ENCODE measurements around the gene CCDC137. TPM values are rescaled to one million over a fixed set of nuclear protein-coding genes. Genes with fewer than 3 reads are reported as not detected.

CCDC137 gene
- total RNA-seq, 2 experiments from 2014 or later = 39.4 to 61.4 TPM

- H3K9me3 ChIP-seq (ENCODE audit: low read length) = no peaks in the 10 kb centered on the region
- intact Hi-C loops (cut with micrococcal nuclease; ENCODE audit: unreplicated experiment) = loop anchor here (2.0 kb wide), 1 partner anchor 214 kb away; the partner anchor contains the start of gene MAFG
- H3K4me1 ChIP-seq (ENCODE audit: insufficient read depth, low read length, poor library complexity, severe bottlenecking) = peaks cover 27% of the 10 kb centered on the region
- peak overlapping the region; percentile 93 for H3K4me2 ChIP-seq (ENCODE audit: low read length)
- H3K27ac ChIP-seq (ENCODE audit: low read depth, low read length, poor library complexity, severe bottlenecking) = peak overlapping the region; percentile 28
- H3K4me3 ChIP-seq (ENCODE audit: low read depth, low read length, poor library complexity, severe bottlenecking) = peak overlapping the region; percentile 76
- ChIA-PET CTCF (ENCODE audit: unreplicated experiment) (no interaction called here), POLR2A (interaction anchor here (1.5 kb wide), 1 partner anchor 10 kb away, joined by 10 read pairs; the partner anchor contains the start of gene MRPL12)
- H3K36me3 ChIP-seq (ENCODE audit: insufficient read depth, low read length) = peaks cover 35% of the 10 kb centered on the region
- H3K79me2 ChIP-seq (ENCODE audit: insufficient read depth, low read depth, low read length) = peaks cover 8% of the 10 kb centered on the region; the same call in 1 of the 2 replicates
- no peaks in the 10 kb centered on the region for H4K20me1 ChIP-seq (ENCODE audit: insufficient read depth, low read length)
- TF ChIP-seq EZH2phosphoT487 (IDR thresholded peaks at IDR 0.05; ENCODE audit: borderline replicate concordance, low read depth, low read length) = no peak
- TF ChIP-seq, protein P1, sequence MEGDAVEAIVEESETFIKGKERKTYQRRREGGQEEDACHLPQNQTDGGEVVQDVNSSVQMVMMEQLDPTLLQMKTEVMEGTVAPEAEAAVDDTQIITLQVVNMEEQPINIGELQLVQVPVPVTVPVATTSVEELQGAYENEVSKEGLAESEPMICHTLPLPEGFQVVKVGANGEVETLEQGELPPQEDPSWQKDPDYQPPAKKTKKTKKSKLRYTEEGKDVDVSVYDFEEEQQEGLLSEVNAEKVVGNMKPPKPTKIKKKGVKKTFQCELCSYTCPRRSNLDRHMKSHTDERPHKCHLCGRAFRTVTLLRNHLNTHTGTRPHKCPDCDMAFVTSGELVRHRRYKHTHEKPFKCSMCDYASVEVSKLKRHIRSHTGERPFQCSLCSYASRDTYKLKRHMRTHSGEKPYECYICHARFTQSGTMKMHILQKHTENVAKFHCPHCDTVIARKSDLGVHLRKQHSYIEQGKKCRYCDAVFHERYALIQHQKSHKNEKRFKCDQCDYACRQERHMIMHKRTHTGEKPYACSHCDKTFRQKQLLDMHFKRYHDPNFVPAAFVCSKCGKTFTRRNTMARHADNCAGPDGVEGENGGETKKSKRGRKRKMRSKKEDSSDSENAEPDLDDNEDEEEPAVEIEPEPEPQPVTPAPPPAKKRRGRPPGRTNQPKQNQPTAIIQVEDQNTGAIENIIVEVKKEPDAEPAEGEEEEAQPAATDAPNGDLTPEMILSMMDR (conservative IDR thresholded peaks at IDR 0.05; ENCODE audit: low read length) = peak; percentile 40; the same call in 1 of the 2 replicates
- peak; percentile 62 for DNase-seq (ENCODE audit: low spot score)
- no peaks in the 10 kb centered on the region for H3K9me2 ChIP-seq (ENCODE audit: insufficient read depth, low read length)
- BruUV-seq (replicated peaks) = no TSS peak
- H2AFZ ChIP-seq (ENCODE audit: low read length) = peak overlapping the region; percentile 19; the same call in 1 of the 2 replicates
Observed at GRCh38 chr17:81712468-81713003, 46.0 kb downstream of the CCDC137 start.

- Histone ChIP-seq H4K20me1 (ENCODE audit: insufficient read depth, low read length) (no peaks in the 10 kb centered on the region), H2AFZ (ENCODE audit: low read length) (peak overlapping the region; percentile 19; the same call in 1 of the 2 replicates), H3K9me3 (ENCODE audit: low read length) (no peaks in the 10 kb centered on the region), H3K9me2 (ENCODE audit: insufficient read depth, low read length) (no peaks in the 10 kb centered on the region), H3K4me1 (ENCODE audit: insufficient read depth, low read length, poor library complexity, severe bottlenecking) (peaks cover 27% of the 10 kb centered on the region), H3K27ac (ENCODE audit: low read depth, low read length, poor library complexity, severe bottlenecking) (peak overlapping the region; percentile 28), H3K4me2 (ENCODE audit: low read length) (peak overlapping the region; percentile 93), H3K79me2 (ENCODE audit: insufficient read depth, low read depth, low read length) (peaks cover 8% of the 10 kb centered on the region; the same call in 1 of the 2 replicates), H3K4me3 (ENCODE audit: low read depth, low read length, poor library complexity, severe bottlenecking) (peak overlapping the region; percentile 76), H3K36me3 (ENCODE audit: insufficient read depth, low read length) (peaks cover 35% of the 10 kb centered on the region)
- BruUV-seq (replicated peaks) = no TSS peak
- TF ChIP-seq, protein P1 (conservative IDR thresholded peaks at IDR 0.05; ENCODE audit: low read length) = no peak
- no peak for TF ChIP-seq EZH2phosphoT487 (IDR thresholded peaks at IDR 0.05; ENCODE audit: borderline replicate concordance, low read depth, low read length)
- no peak for DNase-seq (ENCODE audit: low spot score)
- ChIA-PET CTCF (ENCODE audit: unreplicated experiment) (no interaction called here), POLR2A (interaction anchor here (1.5 kb wide), 1 partner anchor 10 kb away, joined by 10 read pairs; the partner anchor contains the start of gene MRPL12)
- intact Hi-C loops (cut with micrococcal nuclease; ENCODE audit: unreplicated experiment) = loop anchor here (2.0 kb wide), 1 partner anchor 214 kb away; the partner anchor contains the start of gene MAFG
Observed at GRCh38 chr17:81713004-81713555, 46.5 kb downstream of the CCDC137 start.

Measured in OCI-LY7 (cell line).